SU-DHL-6 (cell line): ENCODE data around the gene VASP.

Experiments
- H2AFZ ChIP-seq: fragments of 200-600 bp; sonication (generic); 2 replicates; pipeline ENCODE4 v1.6.1; 2014; ENCODE audit warnings: low read depth, mild to moderate bottlenecking, moderate library complexity, mixed read lengths, antibody characterized with exemption, low read length; ENCODE audit not compliant: severe bottlenecking
- H3F3A ChIP-seq: fragments of 200-600 bp; shearing (Covaris generic); 2 replicates; pipeline ENCODE4 v1.6.0; 2016; ENCODE audit warnings: antibody characterized with exemption, mild to moderate bottlenecking; ENCODE audit not compliant: insufficient read depth
- H3K27ac ChIP-seq: fragments of 200-600 bp; sonication (generic); 2 replicates; pipeline ENCODE4 v1.5.1; 2016; ENCODE audit warnings: low read depth, mild to moderate bottlenecking, low read length, moderate library complexity, mixed read lengths
- H3K27me3 ChIP-seq: fragments of 200-600 bp; sonication (generic), shearing (Covaris generic); 2 replicates; pipeline ENCODE4 v1.6.0; 2014; ENCODE audit warnings: mild to moderate bottlenecking, low read length
- H3K36me3 ChIP-seq: fragments of 200-600 bp; sonication (generic); 2 replicates; pipeline ENCODE4 v1.6.1; 2014; ENCODE audit warnings: mild to moderate bottlenecking, low read length, mixed read lengths
- H3K4me2 ChIP-seq: fragments of 300-600, 200-600 bp; shearing (Covaris generic), sonication (generic); 2 replicates; pipeline ENCODE4 v1.6.0; 2014; ENCODE audit warnings: low read length, low read depth, mild to moderate bottlenecking; ENCODE audit not compliant: poor library complexity, severe bottlenecking
- H3K4me3 ChIP-seq: fragments of 200-600 bp; sonication (generic); 2 replicates; pipeline ENCODE4 v1.5.1; 2014; ENCODE audit warnings: antibody characterized with exemption, low read length, mild to moderate bottlenecking, mixed read lengths; ENCODE audit not compliant: insufficient read depth, poor library complexity, severe bottlenecking
- H3K79me2 ChIP-seq: fragments of 200-600 bp; sonication (generic); 2 replicates; pipeline ENCODE4 v1.6.1; 2014; ENCODE audit warnings: mild to moderate bottlenecking, low read length, moderate library complexity; ENCODE audit not compliant: insufficient read depth
- H3K9ac ChIP-seq: fragments of 200-600 bp; sonication (generic); 2 replicates; pipeline ENCODE4 v1.7.0; 2014; ENCODE audit warnings: mild to moderate bottlenecking, low read length
- H3K9me2 ChIP-seq: fragments of 200-600 bp; sonication (generic); replicated peaks from 2 replicates; pipeline ENCODE4 v1.6.1; 2014; ENCODE audit warnings: low read length; ENCODE audit not compliant: insufficient read depth
- H3K9me3 ChIP-seq: fragments of 200-600 bp; sonication (generic); 2 replicates; pipeline ENCODE4 v1.6.1; 2014; ENCODE audit warnings: low read length, mixed read lengths; ENCODE audit not compliant: insufficient read depth
- H4K20me1 ChIP-seq: fragments of 200-600 bp; sonication (generic); 2 replicates; pipeline ENCODE4 v1.6.1; 2014; ENCODE audit warnings: low read depth, mild to moderate bottlenecking, antibody characterized with exemption, low read length, moderate library complexity, mixed read lengths
- CTCF ChIP-seq: fragments of 200-600 bp; sonication (generic); IDR thresholded peaks from one replicate; pipeline ENCODE4 v1.5.1; 2017; ENCODE audit warnings: antibody characterized with exemption, mild to moderate bottlenecking, low read length, moderate library complexity; ENCODE audit not compliant: insufficient read depth, poor library complexity, severe bottlenecking
- EZH2phosphoT487 ChIP-seq: fragments of 200-600 bp; sonication (generic), shearing (Covaris generic); conservative IDR thresholded peaks from 2 replicates; pipeline ENCODE4 v1.6.1; 2018; ENCODE audit warnings: mild to moderate bottlenecking, antibody characterized with exemption, low read length, moderate library complexity, mixed read lengths

Gene VASP

DNA sequence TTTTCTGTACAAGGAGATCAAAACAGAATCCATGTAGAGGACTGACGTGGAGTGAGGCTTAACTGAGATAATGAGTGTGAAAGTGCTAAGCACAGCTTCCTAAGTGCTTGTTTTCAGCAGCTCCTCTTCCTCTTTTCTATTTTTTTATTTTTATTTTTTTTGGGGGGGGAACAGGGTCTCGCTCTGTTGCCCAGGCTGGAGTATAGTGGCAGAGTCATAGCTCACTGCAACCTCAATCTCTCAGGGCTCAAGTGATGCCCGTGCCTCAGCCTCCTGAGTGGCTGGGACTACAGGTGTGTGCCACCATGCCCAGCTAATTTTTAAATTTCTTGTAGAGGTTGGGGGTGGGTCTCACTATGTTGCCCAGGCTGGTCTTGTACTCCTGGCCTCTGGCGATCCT is 45.1 kb upstream of the VASP start:
- H2AFZ ChIP-seq: no peak overlapping the region
- H3K9me3 ChIP-seq: no peaks in the 10 kb centered on the region
- no peaks in the 10 kb centered on the region for H3K9me2 ChIP-seq
- no peaks in the 10 kb centered on the region for H4K20me1 ChIP-seq
- no peak overlapping the region for H3K4me3 ChIP-seq
- H3K27ac ChIP-seq: no peak overlapping the region
- no peaks in the 10 kb centered on the region for H3K36me3 ChIP-seq
- H3K27me3 ChIP-seq: no peaks in the 10 kb centered on the region
- no peak for TF ChIP-seq EZH2phosphoT487
- no peak for TF ChIP-seq CTCF
- no peak overlapping the region for H3K4me2 ChIP-seq
- H3F3A ChIP-seq: no peaks in the 10 kb centered on the region
- H3K9ac ChIP-seq: no peak overlapping the region
- no peaks in the 10 kb centered on the region for H3K79me2 ChIP-seq

- Histone ChIP-seq H3K27me3 (no peaks in the 10 kb centered on the region), H2AFZ (no peak overlapping the region), H3K4me3 (no peak overlapping the region), H3K9ac (no peak overlapping the region), H3K36me3 (no peaks in the 10 kb centered on the region), H3K79me2 (no peaks in the 10 kb centered on the region), H3K9me3 (no peaks in the 10 kb centered on the region), H3F3A (0 out of 2 replicates have a peak, but pooled peaks cover 3% of the 10 kb centered on the region), H3K27ac (no peak overlapping the region), H3K9me2 (no peaks in the 10 kb centered on the region), H3K4me2 (no peak overlapping the region), H4K20me1 (no peaks in the 10 kb centered on the region)
- no peak for TF ChIP-seq CTCF
- TF ChIP-seq EZH2phosphoT487: no peak
These were observed 44.0 kb upstream of the VASP start for GRCh38 chr19:45463241-45463640.

DNA sequence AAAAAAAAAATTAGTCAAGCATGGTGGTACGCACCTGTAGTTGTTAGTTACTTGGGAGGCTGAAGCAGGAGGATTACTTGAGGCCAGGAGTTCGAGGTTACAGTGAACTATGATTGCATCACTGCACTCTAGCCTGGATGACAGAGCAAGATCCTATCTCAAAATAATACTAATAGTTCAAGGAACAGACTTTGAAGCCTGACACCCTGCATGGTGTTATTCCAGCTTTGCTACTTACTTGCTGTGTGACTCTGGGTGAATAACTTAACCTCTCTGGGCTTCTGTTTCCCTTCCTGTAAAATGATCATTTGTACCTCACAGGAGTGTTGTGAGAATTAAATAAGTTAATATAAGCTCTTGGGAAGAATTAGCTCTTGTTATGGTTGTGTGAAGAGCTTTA is 43.0 kb upstream of the VASP start:
- Histone ChIP-seq H3K9me3 (no peaks in the 10 kb centered on the region), H3F3A (0 out of 2 replicates have a peak, but pooled peaks cover 3% of the 10 kb centered on the region), H3K27ac (no peak overlapping the region), H3K4me3 (no peak overlapping the region), H3K9ac (no peak overlapping the region), H3K27me3 (no peaks in the 10 kb centered on the region), H2AFZ (no peak overlapping the region), H3K79me2 (no peaks in the 10 kb centered on the region), H3K36me3 (no peaks in the 10 kb centered on the region), H3K4me2 (no peak overlapping the region), H4K20me1 (no peaks in the 10 kb centered on the region), H3K9me2 (no peaks in the 10 kb centered on the region)
- TF ChIP-seq EZH2phosphoT487 (no peak), CTCF (no peak)

DNA sequence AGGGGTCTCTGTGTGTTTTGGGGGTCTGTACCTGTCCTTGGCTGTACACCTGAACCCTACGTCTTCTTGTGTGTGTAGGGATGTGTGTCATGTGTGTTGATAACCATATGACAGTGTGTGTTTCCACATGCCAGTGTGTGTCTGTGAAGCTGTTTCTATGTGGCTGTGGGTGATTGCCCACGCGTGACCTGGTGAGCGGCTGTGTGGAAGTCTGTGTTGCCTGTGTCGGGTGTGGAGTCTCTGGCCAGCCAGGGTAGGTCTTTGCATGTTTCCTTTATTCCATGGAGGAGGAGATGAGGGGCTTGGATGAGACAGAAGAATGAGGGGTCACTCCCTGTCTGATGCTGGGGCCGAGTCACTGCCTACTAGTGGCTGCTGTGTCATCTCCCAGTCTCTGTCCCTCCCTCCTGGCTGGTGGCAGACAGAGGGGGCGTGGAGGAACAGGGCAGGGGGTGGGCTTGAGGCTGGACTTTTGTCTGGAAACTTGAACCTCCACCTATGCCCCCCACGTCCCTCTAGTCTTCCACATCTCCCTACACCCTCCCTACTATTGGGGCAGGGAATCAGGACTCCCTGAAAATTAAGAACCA is 42.3 kb upstream of the VASP start:
- no peak overlapping the region for H2AFZ ChIP-seq
- H3K9me2 ChIP-seq: no peaks in the 10 kb centered on the region
- no peak overlapping the region for H3K9ac ChIP-seq
- no peak overlapping the region for H3K4me2 ChIP-seq
- H3K27me3 ChIP-seq: no peaks in the 10 kb centered on the region
- no peak overlapping the region for H3K27ac ChIP-seq
- no peaks in the 10 kb centered on the region for H3K79me2 ChIP-seq
- H3K36me3 ChIP-seq: no peaks in the 10 kb centered on the region
- H3F3A ChIP-seq: 0 out of 2 replicates have a peak, but pooled peaks cover 3% of the 10 kb centered on the region
- no peak for TF ChIP-seq CTCF
- TF ChIP-seq EZH2phosphoT487: no peak
- H3K9me3 ChIP-seq: no peaks in the 10 kb centered on the region
- no peaks in the 10 kb centered on the region for H4K20me1 ChIP-seq
- no peak overlapping the region for H3K4me3 ChIP-seq
